Cardiac muscle cell (in vitro differentiated cells and primary cell): Measurements from ENCODE around the gene BBS9. TPM values are rescaled to one million over a fixed set of nuclear protein-coding genes. Genes with fewer than 3 reads are reported as not detected.

Experiments
- DNase-seq, 2 donors: peaks; one replicate each; pipeline versions ENCODE4 v3.0.0 to v3.0.0-alpha.2; 2010 to 2017; ENCODE audit warnings: low read depth in 1 of 2, low spot score in 1 of 2
- H3K27ac ChIP-seq: fragments of 200-600 bp; sonication (generic); 2 replicates; pipeline ENCODE4 v1.5.1; 2016
- H3K27me3 ChIP-seq: fragments of 200-600 bp; sonication (generic); 2 replicates; pipeline ENCODE4 v1.6.0; 2016; ENCODE audit warnings: control low read depth
- H3K36me3 ChIP-seq: fragments of 200-600 bp; sonication (generic); 2 replicates; pipeline ENCODE4 v1.5.1; 2016; ENCODE audit warnings: control low read depth
- H3K4me1 ChIP-seq: fragments of 200-600 bp; sonication (generic); 2 replicates; pipeline ENCODE4 v1.8.1; 2017; ENCODE audit warnings: low read depth, mild to moderate bottlenecking, mixed run types
- H3K4me3 ChIP-seq: fragments of 200-600 bp; sonication (generic); 2 replicates; pipeline ENCODE4 v1.5.1; 2016; ENCODE audit warnings: mild to moderate bottlenecking
- H3K9me3 ChIP-seq: fragments of 200-600 bp; sonication (generic); 2 replicates; pipeline ENCODE4 v1.5.1; 2017; ENCODE audit warnings: low read depth, mild to moderate bottlenecking, control low read depth
- CTCF ChIP-seq: IDR thresholded peaks from 2 replicates; pipeline ENCODE4 v1.5.1; 2012; ENCODE audit warnings: low read depth, mild to moderate bottlenecking, low read length
- polyA plus RNA-seq: library from polyadenylated mRNA; unstranded; fragments of >200 nt; fragmentation: Nextera tagmentation; extraction: Ambion mirVana; gene quantifications from 2 replicates; pipeline ENCODE4 v1.2.1, GENCODE V29; 2016
- total RNA-seq: library from RNA; depleted of rRNA; stranded (reverse); fragments of >200 nt; gene quantifications from 2 replicates; pipeline ENCODE4 v1.2.3, GENCODE V29; 2016

BBS9 gene
- total and polyA plus RNA-seq, 2 experiments from 2014 or later, result 9.8 to 13.2 TPM

DNA sequence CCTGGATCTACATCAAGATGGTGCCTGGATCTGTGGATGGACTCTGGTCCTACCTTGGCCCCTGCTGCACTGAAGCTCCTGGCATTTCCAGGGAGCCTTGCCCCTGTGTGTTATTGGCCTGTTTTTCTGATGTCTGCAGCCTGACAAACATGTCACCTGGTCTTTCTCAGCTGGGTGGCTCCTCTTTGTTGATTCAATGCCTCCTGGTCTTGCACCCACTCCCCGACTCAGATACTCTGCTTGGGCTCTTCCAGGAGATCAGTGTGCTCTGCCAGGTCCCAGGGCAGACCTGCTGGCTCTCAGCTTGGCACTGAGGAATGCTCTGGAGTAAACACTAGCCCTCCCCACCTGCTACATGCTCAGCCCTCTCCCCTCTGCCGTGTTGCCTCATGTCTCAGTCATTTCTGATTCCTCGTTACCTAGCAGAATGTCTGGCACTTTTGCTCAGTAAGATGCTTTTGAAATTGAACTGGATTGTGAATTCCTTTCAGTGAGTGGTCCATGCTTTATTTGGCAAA lies 522.7 kb downstream of the BBS9 start:
- TF ChIP-seq CTCF, result no peak

GRCh38 chr7:33654676-33655075 lies 525.3 kb downstream of the BBS9 start:
- Histone ChIP-seq H3K4me3 (no peak overlapping the region), H3K4me1 (no peaks in the 10 kb centered on the region), H3K27me3 (no peaks in the 10 kb centered on the region), H3K36me3 (no peaks in the 10 kb centered on the region), H3K9me3 (no peaks in the 10 kb centered on the region), H3K27ac (no peak overlapping the region)
- no peak for DNase-seq
- TF ChIP-seq CTCF, result no peak

More for the DNA sequence above, 522.7 kb downstream of the BBS9 start:
- H3K4me3 ChIP-seq, result no peak overlapping the region
- H3K36me3 ChIP-seq, result no peaks in the 10 kb centered on the region
- H3K9me3 ChIP-seq, result no peaks in the 10 kb centered on the region
- H3K4me1 ChIP-seq, result no peaks in the 10 kb centered on the region
- H3K27me3 ChIP-seq, result no peaks in the 10 kb centered on the region
- no peak overlapping the region for H3K27ac ChIP-seq
- DNase-seq, result no peak

Other genes starting within 250 kb of the BBS9 start
- gene KBTBD2, start 237.8 kb upstream of the BBS9 start, total RNA-seq, result 28.8 and 41.6 TPM in 2 replicates
- 35.4 and 45.8 TPM in 2 replicates for gene KBTBD2, start 237.8 kb upstream of the BBS9 start, polyA plus RNA-seq
- gene FKBP9, start 172.1 kb upstream of the BBS9 start, total RNA-seq, result 81.6 and 123 TPM in 2 replicates
- 58.0 and 102 TPM in 2 replicates for gene FKBP9, start 172.1 kb upstream of the BBS9 start, polyA plus RNA-seq
- gene NT5C3A, start 66.8 kb upstream of the BBS9 start, total RNA-seq, result 23.7 and 26.9 TPM in 2 replicates
- 37.6 and 42.6 TPM in 2 replicates for gene NT5C3A, start 66.8 kb upstream of the BBS9 start, polyA plus RNA-seq
- 27.4 and 28.4 TPM in 2 replicates for gene RP9, start 20.2 kb upstream of the BBS9 start, total RNA-seq
- 35.3 and 43.2 TPM in 2 replicates for gene RP9, start 20.2 kb upstream of the BBS9 start, polyA plus RNA-seq